Panc1 (cell line): ENCODE results near the gene SNX18.

Source experiments
- POLR2AphosphoS5 ChIP-seq: IDR thresholded peaks from 2 replicates; pipeline ENCODE4 v1.6.1; 2012; ENCODE audit warnings: mild to moderate bottlenecking, low read depth, low read length, moderate library complexity
- SIN3A ChIP-seq: IDR thresholded peaks from 2 replicates; pipeline ENCODE4 v1.6.1; 2012; ENCODE audit warnings: low read depth, mild to moderate bottlenecking, low read length, moderate library complexity, borderline replicate concordance; ENCODE audit not compliant: insufficient read depth
- TF ChIP-seq, protein P1 (sequence below): fragments of 450-650 bp; IDR thresholded peaks from 2 replicates; pipeline ENCODE4 v1.5.1; 2017; ENCODE audit warnings: mild to moderate bottlenecking
- TF ChIP-seq, protein P2 (sequence below), 2 experiments: IDR thresholded peaks; 2 replicates each; pipeline ENCODE4 v1.6.1; 2011 to 2012; ENCODE audit warnings: low read depth in 2 of 2, control low read depth in 1 of 2, low read length in 1 of 2, mild to moderate bottlenecking in 1 of 2, moderate library complexity in 1 of 2; ENCODE audit not compliant: insufficient read depth in 1 of 2

DNA sequence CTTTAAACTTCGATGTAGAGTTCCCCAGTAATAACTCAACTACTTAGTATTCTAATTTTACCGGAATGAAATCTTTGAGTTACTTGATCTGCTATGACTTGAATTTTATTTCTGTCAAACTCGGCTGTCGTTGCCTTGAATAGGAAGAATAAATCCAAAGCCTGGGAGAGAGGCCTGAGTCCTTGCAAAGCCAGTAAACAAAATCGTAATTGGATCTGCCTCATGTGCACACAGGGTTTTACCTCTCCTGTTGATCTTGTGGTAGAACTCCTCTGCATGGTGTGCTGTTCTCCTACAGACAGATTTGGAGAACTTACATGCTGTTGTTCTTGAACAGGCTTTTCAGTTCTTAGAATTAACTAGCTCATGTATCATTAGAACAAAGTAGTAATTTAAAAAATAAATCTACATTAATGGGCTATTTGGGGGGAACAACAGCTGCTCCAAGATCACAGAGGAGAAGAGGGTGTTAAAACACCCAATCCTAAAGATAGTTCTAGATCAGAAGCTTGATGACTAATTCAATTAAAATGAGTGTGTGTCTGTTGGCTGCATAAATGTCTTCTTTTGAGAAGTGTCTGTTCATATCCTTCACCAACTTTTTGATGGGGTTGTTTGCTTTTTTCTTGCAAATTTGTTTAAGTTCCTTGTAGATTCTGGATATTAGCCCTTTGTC is 33.2 kb upstream of the SNX18 start:
- TF ChIP-seq, protein P1, sequence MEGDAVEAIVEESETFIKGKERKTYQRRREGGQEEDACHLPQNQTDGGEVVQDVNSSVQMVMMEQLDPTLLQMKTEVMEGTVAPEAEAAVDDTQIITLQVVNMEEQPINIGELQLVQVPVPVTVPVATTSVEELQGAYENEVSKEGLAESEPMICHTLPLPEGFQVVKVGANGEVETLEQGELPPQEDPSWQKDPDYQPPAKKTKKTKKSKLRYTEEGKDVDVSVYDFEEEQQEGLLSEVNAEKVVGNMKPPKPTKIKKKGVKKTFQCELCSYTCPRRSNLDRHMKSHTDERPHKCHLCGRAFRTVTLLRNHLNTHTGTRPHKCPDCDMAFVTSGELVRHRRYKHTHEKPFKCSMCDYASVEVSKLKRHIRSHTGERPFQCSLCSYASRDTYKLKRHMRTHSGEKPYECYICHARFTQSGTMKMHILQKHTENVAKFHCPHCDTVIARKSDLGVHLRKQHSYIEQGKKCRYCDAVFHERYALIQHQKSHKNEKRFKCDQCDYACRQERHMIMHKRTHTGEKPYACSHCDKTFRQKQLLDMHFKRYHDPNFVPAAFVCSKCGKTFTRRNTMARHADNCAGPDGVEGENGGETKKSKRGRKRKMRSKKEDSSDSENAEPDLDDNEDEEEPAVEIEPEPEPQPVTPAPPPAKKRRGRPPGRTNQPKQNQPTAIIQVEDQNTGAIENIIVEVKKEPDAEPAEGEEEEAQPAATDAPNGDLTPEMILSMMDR = no peak
- TF ChIP-seq, protein P2, sequence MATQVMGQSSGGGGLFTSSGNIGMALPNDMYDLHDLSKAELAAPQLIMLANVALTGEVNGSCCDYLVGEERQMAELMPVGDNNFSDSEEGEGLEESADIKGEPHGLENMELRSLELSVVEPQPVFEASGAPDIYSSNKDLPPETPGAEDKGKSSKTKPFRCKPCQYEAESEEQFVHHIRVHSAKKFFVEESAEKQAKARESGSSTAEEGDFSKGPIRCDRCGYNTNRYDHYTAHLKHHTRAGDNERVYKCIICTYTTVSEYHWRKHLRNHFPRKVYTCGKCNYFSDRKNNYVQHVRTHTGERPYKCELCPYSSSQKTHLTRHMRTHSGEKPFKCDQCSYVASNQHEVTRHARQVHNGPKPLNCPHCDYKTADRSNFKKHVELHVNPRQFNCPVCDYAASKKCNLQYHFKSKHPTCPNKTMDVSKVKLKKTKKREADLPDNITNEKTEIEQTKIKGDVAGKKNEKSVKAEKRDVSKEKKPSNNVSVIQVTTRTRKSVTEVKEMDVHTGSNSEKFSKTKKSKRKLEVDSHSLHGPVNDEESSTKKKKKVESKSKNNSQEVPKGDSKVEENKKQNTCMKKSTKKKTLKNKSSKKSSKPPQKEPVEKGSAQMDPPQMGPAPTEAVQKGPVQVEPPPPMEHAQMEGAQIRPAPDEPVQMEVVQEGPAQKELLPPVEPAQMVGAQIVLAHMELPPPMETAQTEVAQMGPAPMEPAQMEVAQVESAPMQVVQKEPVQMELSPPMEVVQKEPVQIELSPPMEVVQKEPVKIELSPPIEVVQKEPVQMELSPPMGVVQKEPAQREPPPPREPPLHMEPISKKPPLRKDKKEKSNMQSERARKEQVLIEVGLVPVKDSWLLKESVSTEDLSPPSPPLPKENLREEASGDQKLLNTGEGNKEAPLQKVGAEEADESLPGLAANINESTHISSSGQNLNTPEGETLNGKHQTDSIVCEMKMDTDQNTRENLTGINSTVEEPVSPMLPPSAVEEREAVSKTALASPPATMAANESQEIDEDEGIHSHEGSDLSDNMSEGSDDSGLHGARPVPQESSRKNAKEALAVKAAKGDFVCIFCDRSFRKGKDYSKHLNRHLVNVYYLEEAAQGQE (IDR thresholded peaks at IDR 0.05; ENCODE audit: insufficient read depth in 1 of 2, low read depth in 2 of 2, low read length in 1 of 2) = no peak
- TF ChIP-seq POLR2AphosphoS5 = no peak
- no peak for TF ChIP-seq SIN3A
